22Rv1 (cell line): ENCODE results near the gene ANKS1B.

ENCODE experiments used
- ZFX ChIP-seq: fragments of 450-650 bp; IDR thresholded peaks from 2 replicates; pipeline ENCODE4 v1.6.1; 2017; ENCODE audit warnings: antibody characterized with exemption, borderline replicate concordance
- TF ChIP-seq, protein P1 (sequence below): fragments of 450-650 bp; IDR thresholded peaks from 2 replicates; pipeline ENCODE4 v1.5.1; 2017; ENCODE audit warnings: mild to moderate bottlenecking

DNA sequence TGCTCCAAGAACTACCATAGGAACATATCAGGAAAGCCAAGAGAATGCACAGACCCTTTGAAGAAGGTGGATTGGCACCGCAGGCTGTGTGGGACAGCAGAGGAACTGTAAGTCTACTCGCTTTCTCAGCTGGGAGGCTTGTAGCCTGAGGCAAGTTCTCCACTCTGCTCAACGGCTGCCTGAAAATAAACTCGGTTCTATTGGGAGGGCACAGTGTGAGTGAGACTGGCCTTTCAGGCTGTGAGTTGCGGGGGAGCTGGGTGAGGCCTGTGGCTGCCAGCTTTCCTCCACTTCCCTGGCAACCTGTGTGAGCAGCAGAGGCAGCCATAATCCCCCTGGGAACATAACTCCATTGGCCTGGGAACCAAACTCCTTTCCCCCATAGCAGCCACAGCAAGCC lies 132.1 kb downstream of the ANKS1B start:
- TF ChIP-seq, protein P1, sequence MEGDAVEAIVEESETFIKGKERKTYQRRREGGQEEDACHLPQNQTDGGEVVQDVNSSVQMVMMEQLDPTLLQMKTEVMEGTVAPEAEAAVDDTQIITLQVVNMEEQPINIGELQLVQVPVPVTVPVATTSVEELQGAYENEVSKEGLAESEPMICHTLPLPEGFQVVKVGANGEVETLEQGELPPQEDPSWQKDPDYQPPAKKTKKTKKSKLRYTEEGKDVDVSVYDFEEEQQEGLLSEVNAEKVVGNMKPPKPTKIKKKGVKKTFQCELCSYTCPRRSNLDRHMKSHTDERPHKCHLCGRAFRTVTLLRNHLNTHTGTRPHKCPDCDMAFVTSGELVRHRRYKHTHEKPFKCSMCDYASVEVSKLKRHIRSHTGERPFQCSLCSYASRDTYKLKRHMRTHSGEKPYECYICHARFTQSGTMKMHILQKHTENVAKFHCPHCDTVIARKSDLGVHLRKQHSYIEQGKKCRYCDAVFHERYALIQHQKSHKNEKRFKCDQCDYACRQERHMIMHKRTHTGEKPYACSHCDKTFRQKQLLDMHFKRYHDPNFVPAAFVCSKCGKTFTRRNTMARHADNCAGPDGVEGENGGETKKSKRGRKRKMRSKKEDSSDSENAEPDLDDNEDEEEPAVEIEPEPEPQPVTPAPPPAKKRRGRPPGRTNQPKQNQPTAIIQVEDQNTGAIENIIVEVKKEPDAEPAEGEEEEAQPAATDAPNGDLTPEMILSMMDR = no peak
- TF ChIP-seq ZFX = no peak
